ENCODE results near the gene KCNQ2.

Gene KCNQ2

DNA sequence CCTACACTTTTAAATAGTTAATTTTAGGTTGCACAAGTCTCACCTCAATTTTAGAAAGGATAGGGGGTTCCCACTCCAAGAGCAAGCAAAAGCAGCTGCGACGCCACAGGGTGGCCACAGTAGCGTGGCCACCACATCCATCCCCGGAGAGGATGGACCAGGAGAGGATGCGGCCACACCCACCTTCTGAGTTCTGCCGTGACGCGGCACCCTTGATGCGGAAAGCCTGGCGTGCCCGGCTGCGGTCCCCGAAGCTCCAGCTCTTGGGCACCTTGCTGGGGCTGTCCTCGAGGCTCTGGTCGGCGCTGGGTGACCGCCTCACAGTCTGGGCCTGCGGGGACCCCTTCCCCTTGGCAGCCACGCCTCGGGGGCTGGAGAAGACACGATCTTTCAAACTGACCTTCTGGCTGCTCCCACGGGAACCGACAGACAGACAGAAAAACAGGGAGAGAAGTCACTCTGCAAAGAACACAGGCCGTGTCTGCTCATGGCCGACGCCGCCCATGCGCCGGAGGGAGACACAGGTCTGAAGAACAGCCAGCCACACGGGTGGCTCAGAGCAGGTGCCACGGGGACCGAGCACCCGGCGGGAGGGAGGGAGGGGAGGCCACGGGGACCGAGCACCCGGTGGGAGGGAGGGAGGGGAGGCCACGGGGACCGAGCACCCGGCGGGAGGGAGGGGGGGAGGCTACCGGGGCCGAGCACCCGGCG lies 57.6 kb downstream of the KCNQ2 start:
- DNase-seq = no peak

GRCh38 chr20:63413963-63414684 lies 58.3 kb downstream of the KCNQ2 start:
- DNase-seq = no peak

DNA sequence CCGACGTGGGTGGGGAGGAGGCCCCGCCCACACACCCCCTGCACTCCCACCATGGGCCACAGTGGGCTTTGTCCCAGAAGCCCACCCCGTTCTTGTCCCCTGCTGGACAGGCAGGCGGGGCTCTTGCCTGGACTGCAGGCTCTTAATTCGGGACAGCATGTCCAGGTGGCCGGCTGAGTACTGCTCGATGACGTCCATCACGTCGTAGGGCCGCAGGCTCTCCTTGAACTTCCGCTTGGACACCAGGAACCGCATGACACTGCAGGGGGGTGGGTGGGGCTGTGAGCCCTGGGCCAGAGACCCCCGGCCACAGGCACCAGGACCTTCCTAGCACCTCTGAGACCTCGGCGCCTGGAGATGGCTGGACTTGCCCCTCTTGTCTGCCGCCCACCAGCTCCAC lies 59.1 kb downstream of the KCNQ2 start:
- no peak for DNase-seq

- DNase-seq = no peak
Measured at GRCh38 chr20:63412889-63413288, 59.6 kb downstream of the KCNQ2 start.

GRCh38 chr20:63411898-63412631 lies 60.4 kb downstream of the KCNQ2 start:
- DNase-seq = no peak

DNA sequence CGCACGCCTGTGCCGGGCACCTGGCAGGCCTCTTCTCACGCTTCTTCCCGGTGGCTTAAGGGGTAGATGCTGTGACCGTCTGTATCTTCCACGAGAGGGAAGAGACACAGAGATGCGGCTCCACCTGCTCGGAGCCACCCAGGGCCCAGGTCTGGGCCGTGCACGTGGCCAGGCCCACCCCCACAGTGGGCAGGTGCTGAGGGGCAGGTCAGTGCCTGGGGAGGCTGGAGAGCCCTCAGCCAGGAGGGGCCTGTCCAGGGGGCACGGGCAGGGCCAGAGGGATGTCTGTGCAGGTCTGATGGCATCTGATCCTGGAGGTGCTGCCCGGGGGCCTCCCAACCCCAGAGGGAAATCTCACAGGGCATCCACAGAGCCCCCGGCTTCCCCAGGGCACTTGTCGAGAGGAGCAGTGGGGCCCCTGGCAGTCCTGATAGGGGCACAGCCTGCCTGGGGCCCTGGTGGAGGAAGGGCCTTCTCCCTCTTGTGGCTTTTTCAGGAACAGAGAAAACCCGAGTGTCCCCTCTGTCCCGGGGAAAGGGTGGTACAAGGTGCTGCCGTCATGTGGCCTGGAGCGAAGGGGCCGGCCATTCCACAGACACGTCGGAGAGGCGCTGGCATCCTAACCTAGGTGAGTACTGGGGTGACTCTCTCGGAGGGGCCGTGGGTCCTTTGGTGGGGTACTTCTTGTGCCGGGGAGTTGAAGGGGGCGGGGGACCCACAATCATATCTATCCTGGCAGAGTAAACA lies 61.1 kb downstream of the KCNQ2 start:
- no peak for DNase-seq

- DNase-seq = no peak
Measured at GRCh38 chr20:63409834-63410435, 62.5 kb downstream of the KCNQ2 start.

- DNase-seq = no peak
Measured at GRCh38 chr20:63409066-63409833, 63.2 kb downstream of the KCNQ2 start.

DNA sequence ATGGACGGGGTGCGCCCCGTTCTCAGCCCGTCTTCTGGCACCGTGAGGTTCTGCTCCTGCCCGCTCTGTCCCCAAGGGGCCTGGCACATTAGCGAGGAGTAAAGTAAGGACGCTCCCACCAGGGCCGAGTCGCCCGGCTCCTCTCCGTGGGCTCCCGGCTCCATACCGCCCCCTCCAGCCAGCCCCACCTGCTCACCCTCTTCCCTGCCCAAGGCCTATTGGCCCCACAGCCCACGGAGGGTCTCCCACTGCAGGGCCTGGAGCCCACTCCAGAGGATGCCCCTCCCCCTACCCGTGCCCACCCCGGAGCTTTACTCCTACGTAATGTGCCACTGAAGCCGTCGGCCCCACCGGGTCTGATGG lies 63.8 kb downstream of the KCNQ2 start:
- no peak for DNase-seq

DNA sequence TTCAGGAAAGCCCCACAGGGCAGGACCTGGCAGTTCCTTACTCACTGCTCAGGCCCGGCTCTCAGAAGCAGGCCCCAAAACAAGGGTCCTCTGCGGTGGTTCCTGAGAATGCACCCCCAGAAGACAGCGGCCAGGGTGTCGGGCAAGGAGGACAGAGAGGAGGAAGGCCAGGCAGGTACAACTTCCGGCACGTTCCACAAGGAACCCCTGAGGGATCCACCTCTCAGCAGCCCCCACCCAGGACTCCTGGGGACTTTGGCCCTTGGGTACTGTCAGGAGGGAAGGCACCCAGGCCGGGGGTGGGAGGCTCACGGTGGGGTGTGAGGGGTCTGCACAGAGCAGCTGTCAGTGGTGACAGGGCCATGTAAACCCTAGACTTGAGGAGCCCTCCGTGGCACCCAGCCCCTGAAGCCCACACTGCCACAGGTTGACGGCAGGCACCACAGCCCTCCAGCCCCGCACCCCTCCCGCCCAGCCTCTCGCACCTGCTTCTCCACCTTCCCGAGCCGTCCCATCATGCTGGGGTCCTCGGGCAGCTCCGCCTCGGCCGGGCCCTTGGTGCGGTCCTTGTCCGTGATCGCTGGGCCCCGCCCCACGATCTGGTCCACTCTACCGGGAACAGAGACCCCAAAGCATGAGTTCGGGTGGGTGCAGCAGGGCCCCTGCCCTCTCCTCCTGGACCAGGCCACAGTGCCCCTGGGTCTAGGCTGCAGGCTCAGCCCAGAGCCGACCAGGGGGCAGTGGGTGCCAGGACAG lies 64.3 kb downstream of the KCNQ2 start:
- no peak for DNase-seq

DNA sequence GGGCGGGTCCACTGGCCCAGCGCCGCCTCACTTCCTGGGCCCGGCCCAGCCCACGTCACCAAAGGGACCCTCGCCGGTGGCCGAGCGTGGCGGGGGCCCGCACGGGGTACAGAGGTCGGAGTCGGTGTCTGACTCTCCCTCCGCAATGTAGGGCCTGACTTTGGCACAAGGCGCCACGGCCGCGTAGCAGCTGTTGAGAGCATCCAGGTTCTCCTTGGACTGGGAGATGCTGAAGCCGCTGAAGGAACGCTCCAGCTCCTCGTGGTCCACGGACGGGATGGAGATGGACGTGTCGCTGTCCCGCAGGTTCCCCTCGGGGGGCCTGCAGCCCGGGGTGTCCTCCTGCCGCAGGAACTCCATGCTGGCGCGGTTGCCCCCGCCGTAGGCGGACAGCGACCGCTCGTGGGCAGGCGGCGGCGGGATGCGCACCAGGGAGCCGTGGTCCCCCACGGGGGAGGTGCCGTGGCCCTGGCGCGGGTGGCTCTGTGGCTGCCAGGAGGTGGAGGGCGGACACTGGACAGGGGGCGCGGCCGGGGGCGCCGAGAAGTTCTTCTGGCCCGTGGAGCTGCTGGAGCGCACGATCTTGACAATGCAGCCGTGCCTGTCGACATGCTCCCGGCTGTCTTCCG lies 65.7 kb downstream of the KCNQ2 start:
- no peak for DNase-seq

GRCh38 chr20:63406011-63406410 lies 66.4 kb downstream of the KCNQ2 start:
- no peak for DNase-seq

DNA sequence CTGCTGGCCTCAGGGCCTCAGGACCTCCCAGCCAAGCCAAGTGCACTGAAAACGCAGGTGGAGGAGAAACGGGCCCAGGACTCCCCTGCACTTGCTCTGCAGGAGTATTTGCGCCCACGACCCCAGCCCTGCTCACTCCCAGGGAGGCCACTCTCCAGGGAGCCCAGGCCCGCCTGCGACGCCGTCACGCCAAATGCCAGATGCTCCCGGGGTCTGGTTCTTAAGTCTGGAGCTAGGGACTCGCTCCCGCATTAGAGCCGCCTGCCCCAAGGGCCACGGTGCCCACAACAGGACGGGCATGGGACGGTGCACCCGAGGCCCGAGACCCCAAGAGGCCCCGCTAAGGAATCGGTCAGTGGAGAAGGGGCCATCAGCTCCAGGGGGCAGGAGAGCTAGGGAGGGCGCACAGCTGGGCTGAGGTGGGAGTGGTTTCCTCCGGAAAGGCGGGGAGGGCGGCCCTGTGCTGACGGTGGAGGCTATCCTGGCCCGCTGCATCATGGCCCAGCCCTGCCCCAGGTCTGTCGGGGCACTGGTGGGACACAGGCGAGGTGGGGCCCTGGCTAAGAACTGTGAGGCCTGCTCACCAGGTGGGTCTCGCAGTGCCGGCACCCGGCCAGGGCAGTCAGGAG lies 67.2 kb downstream of the KCNQ2 start:
- no peak for DNase-seq

DNA sequence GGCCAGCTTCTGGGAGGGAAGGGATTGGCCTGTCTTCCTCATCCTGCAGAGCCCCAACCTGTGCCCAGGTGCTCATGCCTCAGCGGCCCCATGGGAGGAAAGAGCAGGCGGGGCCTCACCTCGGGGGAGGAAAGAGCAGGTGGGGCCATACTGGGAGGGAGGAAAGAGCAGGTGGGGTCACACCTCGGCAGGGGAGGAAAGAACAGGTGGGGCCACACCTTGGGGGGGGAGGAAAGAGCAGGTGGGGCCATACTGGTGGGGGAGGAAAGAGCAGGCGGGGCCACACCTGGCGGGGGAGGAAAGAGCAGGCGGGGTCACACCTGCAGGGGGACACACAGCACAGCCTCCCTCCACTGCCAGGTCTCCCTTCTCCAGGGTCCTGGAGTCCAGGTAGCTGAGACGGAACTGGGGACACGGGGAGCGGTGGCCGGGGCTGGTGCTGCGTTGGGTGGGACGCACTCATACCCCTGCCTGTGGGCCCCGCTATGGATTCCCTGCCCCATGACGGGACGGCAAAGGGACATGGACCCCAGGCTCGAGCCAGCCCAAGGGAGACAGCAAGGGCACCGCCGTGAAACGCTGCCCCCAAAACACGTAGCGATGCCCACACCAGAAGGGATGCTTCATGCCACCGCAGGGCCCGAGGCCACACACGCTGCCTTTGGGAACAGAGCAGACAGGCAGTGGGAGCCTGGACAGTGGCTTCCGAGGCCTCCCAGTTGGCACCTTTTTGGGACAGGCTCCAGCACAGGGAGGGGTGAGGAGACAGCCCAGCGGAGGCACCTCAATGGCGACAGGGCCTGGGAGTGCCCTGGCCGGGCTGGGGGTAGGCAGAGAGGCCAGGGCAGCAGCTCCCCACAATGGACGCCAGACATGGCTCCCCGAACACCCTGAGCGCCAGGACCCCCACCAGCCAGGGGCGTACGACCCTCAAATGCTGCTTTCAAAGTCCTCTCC lies 68.0 kb downstream of the KCNQ2 start:
- DNase-seq = no peak

DNA sequence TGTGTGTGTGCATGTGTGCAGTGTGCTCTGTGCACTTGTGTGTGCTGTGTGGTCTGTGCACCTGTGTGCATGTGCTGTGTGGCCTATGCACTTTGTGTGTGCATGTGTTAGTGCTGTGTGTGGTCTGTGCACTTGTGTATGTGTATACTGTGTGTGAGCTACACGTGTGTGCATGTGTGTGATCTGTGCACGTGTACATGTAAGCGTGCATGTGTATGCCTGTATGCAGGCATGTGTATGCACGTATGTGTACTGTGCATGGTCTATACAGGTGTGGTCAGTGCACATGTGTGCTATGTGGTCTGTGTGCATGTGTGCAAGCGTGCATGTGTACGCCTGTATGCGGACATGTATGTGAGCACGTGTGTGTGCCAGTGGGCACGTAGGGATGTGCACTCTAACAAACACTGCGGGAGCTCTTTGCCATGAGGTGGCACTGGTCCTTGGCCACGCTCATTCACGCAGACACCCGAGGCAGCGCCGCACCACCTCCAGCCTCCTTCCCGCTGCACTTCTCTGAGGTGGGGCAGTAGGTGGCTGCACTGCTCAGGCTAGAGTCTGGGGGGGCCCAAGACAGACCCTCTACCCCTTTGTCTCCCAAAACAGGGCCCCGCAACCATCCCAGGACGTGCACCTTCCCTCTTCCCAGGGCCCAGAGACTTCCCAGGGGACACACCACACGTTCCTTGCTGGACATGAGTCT lies 68.9 kb downstream of the KCNQ2 start:
- DNase-seq = no peak

DNA sequence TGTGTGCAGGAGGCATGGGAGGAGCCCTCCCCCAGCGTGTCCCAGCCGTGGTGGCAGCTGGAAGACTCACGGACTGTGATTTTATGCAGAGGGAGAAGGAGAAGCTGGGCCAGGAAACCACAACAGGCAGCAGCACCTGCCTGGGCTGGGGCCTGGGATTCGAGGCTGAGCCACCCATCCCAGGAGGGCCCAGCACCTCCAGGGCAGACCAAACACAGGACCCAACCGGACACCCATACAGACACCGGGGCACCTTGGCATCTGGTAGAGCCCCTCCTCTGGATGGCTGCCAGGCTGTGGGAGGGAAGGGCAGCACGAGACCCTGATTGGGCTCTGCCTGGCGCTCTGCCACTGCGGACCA lies 69.6 kb downstream of the KCNQ2 start:
- DNase-seq = no peak

- no peak for DNase-seq
Measured at GRCh38 chr20:63402181-63402859, 70.1 kb downstream of the KCNQ2 start.
